ENCODE measurements around the gene RTN4RL1. TPM values are rescaled to one million over a fixed set of nuclear protein-coding genes. Genes with fewer than 3 reads are reported as not detected.

Gene RTN4RL1
- total and polyA plus RNA-seq, 2 of the 4 experiments (the other 2 are of a cell fraction): under 0.01 to 0.03 TPM

DNA sequence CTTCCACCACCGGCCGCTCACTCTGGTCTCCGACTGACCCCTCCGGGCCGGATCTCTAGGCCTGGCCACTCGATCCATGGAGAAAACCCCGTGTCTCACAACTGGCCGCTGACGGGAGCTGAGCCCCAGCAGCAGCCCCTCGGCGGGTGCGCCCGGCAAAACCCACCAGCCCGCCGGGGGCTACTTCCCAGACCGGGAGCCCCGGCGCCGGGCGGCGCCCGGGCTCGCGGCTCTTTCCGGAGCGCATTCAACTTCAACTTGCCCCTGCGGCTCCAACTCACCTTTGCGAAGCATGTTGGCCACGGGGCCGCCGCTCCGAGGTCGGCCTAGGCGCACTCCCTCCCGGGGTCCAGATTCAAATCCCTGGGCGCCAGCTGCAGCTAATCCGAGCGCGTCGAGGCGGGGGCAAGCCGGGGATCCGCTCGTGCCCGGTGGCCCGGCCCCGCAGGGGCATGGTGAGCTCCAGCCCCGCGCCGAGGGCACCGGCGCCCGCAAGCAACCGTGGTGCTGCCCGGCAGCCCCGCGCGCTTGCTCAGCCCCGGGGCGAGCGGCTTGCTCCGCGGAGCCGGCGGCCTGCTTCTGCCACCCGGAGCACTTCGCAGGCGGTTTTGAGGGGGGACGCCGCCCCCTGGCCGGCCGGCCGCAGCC lies 438 bp downstream of the RTN4RL1 start:
- intact Hi-C loops (cut with micrococcal nuclease): no loop called here
- no peak for TF ChIP-seq MAZ (IDR thresholded peaks at IDR 0.05; ENCODE audit: borderline replicate concordance, low read depth, low read length)
- no peak for TF ChIP-seq RAD21 (IDR thresholded peaks at IDR 0.05; ENCODE audit: low read length)
- no peak for TF ChIP-seq FOS (IDR thresholded peaks at IDR 0.05; ENCODE audit: low read depth, low read length)
- no peak for TF ChIP-seq RCOR1 (IDR thresholded peaks at IDR 0.05; ENCODE audit: insufficient replicate concordance, low read length)
- no peak for TF ChIP-seq POLR2A (IDR thresholded peaks at IDR 0.05; ENCODE audit: low read depth, low read length)
- TF ChIP-seq NFE2L2 (IDR thresholded peaks at IDR 0.05; ENCODE audit: low read depth, low read length): no peak
- no peak for TF ChIP-seq RFX5 (IDR thresholded peaks at IDR 0.05; ENCODE audit: low read depth, low read length)
- TF ChIP-seq, protein P1, sequence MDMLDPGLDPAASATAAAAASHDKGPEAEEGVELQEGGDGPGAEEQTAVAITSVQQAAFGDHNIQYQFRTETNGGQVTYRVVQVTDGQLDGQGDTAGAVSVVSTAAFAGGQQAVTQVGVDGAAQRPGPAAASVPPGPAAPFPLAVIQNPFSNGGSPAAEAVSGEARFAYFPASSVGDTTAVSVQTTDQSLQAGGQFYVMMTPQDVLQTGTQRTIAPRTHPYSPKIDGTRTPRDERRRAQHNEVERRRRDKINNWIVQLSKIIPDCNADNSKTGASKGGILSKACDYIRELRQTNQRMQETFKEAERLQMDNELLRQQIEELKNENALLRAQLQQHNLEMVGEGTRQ (IDR thresholded peaks at IDR 0.05; ENCODE audit: low read depth, low read length): no peak
- TF ChIP-seq SMC3 (IDR thresholded peaks at IDR 0.05; ENCODE audit: low read depth, low read length): no peak
- no peak for TF ChIP-seq CEBPB (IDR thresholded peaks at IDR 0.05; ENCODE audit: low read depth, low read length)
- TF ChIP-seq BHLHE40 (IDR thresholded peaks at IDR 0.05; ENCODE audit: low read depth, low read length): no peak
- TF ChIP-seq, protein P2, sequence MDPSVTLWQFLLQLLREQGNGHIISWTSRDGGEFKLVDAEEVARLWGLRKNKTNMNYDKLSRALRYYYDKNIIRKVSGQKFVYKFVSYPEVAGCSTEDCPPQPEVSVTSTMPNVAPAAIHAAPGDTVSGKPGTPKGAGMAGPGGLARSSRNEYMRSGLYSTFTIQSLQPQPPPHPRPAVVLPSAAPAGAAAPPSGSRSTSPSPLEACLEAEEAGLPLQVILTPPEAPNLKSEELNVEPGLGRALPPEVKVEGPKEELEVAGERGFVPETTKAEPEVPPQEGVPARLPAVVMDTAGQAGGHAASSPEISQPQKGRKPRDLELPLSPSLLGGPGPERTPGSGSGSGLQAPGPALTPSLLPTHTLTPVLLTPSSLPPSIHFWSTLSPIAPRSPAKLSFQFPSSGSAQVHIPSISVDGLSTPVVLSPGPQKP (IDR thresholded peaks at IDR 0.05; ENCODE audit: borderline replicate concordance, low read depth, low read length): no peak
- TF ChIP-seq, protein P3, sequence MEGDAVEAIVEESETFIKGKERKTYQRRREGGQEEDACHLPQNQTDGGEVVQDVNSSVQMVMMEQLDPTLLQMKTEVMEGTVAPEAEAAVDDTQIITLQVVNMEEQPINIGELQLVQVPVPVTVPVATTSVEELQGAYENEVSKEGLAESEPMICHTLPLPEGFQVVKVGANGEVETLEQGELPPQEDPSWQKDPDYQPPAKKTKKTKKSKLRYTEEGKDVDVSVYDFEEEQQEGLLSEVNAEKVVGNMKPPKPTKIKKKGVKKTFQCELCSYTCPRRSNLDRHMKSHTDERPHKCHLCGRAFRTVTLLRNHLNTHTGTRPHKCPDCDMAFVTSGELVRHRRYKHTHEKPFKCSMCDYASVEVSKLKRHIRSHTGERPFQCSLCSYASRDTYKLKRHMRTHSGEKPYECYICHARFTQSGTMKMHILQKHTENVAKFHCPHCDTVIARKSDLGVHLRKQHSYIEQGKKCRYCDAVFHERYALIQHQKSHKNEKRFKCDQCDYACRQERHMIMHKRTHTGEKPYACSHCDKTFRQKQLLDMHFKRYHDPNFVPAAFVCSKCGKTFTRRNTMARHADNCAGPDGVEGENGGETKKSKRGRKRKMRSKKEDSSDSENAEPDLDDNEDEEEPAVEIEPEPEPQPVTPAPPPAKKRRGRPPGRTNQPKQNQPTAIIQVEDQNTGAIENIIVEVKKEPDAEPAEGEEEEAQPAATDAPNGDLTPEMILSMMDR (conservative IDR thresholded peaks at IDR 0.05; ENCODE audit: low read depth, low read length): no peak
- no peak for TF ChIP-seq CHD1 (IDR thresholded peaks at IDR 0.05; ENCODE audit: low read depth, low read length)
- no peak for TF ChIP-seq MAFK (IDR thresholded peaks at IDR 0.05; ENCODE audit: low read depth, low read length)

More for the DNA sequence above, 438 bp downstream of the RTN4RL1 start:
- Histone ChIP-seq H3K9me3 (ENCODE audit: control insufficient read depth, insufficient read depth, low read length) (no peaks in the 10 kb centered on the region), H3K4me1 (ENCODE audit: control insufficient read depth, insufficient read depth, low read length) (peaks cover 1% of the 10 kb centered on the region; the same call in 1 of the 2 replicates), H3K4me3 (ENCODE audit: insufficient read depth, low read depth, low read length) (peak overlapping the region; percentile 29; the same call in 1 of the 2 replicates), H3K9me1 (ENCODE audit: insufficient read depth, low read length) (no peaks in the 10 kb centered on the region), H3K14ac (replicated peaks; ENCODE audit: low read depth, low read length) (no peak overlapping the region), H4K5ac (ENCODE audit: low read depth, low read length) (no peak overlapping the region), H3K36me3 (ENCODE audit: control insufficient read depth, insufficient read depth, low read length) (no peaks in the 10 kb centered on the region), H2AK5ac (ENCODE audit: low read depth, low read length) (no peak overlapping the region), H4K20me1 (ENCODE audit: insufficient read depth, low read length) (no peaks in the 10 kb centered on the region; the same call in 1 of the 2 replicates), H2BK120ac (ENCODE audit: low read depth, low read length) (no peak overlapping the region), H4K8ac (ENCODE audit: low read depth in 2 of 2, low read length in 2 of 2) (no peak overlapping the region), H2AFZ (replicated peaks; ENCODE audit: low read length, poor library complexity) (peak overlapping the region; percentile 81), H3K9ac (ENCODE audit: low read depth, low read length) (no peak overlapping the region), H3K27ac (ENCODE audit: insufficient read depth, low read length) (no peak overlapping the region), H3K27me3 (ENCODE audit: control insufficient read depth, insufficient read depth, low read length) (peaks cover 58% of the 10 kb centered on the region), H2BK15ac (ENCODE audit: low read depth, low read length) (no peak overlapping the region), H3K56ac (ENCODE audit: extremely low read depth, insufficient read depth, low read length) (no peak overlapping the region), H2AK9ac (replicated peaks; ENCODE audit: low read depth, low read length, poor library complexity) (peak overlapping the region; percentile 28), H3K79me1 (ENCODE audit: low read depth in 1 of 2, low read length in 2 of 2) (no peaks in the 10 kb centered on the region), H2BK20ac (ENCODE audit: low read depth, low read length) (no peak overlapping the region), H3K18ac (ENCODE audit: low read depth, low read length) (no peak overlapping the region), H3K4me2 (ENCODE audit: low read depth, low read length) (peak overlapping the region; percentile 61; the same call in 1 of the 2 replicates), H4K91ac (ENCODE audit: insufficient read depth, low read depth, low read length) (no peak overlapping the region), H3K4ac (ENCODE audit: low read depth, low read length) (no peak overlapping the region), H2BK5ac (ENCODE audit: low read depth, low read length, poor library complexity, severe bottlenecking) (no peak overlapping the region), H3K23ac (ENCODE audit: low read depth, low read length) (no peak overlapping the region)
- ChIA-PET POLR2A (ENCODE audit: unreplicated experiment) (no interaction called here), CTCF (interaction anchor here (2.4 kb wide), 1 partner anchor 116 kb away, joined by 18 read pairs; no protein-coding TSS in a partner anchor)
- peak; percentile 6; the same call in 1 of the 2 replicates for ATAC-seq (ENCODE audit: low read depth)
- whole genome bisulfite sequencing, 2 experiments (ENCODE audit: extremely low coverage in 2 of 2, insufficient read length in 1 of 2): 1% methylated on average over 57 of the region's 73 CpGs; no CpG with 5 or more reads in 1 of the 2 experiments
- no TSS peak for BruUV-seq (replicated peaks)
- no peak for DNase-seq
- in situ Hi-C loops (cut with MboI; ENCODE audit: low sequenced_read_pairs): loop anchor here (5.0 to 25.0 kb wide), 2 partner anchors 112 to 312 kb away; partner anchors contain the start of genes TLCD2 and WDR81
- dilution Hi-C loops (cut with HindIII; ENCODE audit: low sequenced_read_pairs, unreplicated experiment): no loop called here
